Astrocyte of the cerebellum (primary cell): ENCODE data around the gene PIR.

Source experiments
- DNase-seq: peaks from one replicate; pipeline ENCODE4 v3.0.0-alpha.2; 2011; ENCODE audit warnings: low read depth
- H3K4me3 ChIP-seq: 2 replicates; pipeline ENCODE4 v1.5.1; 2011; ENCODE audit warnings: mild to moderate bottlenecking, low read depth, low read length, moderate library complexity
- CTCF ChIP-seq: IDR thresholded peaks from 2 replicates; pipeline ENCODE4 v1.5.1; 2012; ENCODE audit warnings: low read length, low read depth, moderate library complexity, mild to moderate bottlenecking; ENCODE audit errors: missing control alignments
- in situ Hi-C: cut with HindIII; loops from 2 replicates; pipeline ENCODE4 v1.10.0; 2017; ENCODE audit warnings: low sequenced_read_pairs

Gene PIR

GRCh38 chrX:15343075-15343476, 150.1 kb downstream of the PIR start:
- in situ Hi-C loops: no loop called here
- no peak for TF ChIP-seq CTCF
- no peak overlapping the region for H3K4me3 ChIP-seq
- DNase-seq: no peak

- TF ChIP-seq CTCF: no peak
- no peak overlapping the region for H3K4me3 ChIP-seq
- DNase-seq: no peak
- in situ Hi-C loops: no loop called here
These were observed 152.3 kb downstream of the PIR start for GRCh38 chrX:15340867-15341266.

- TF ChIP-seq CTCF: no peak
- in situ Hi-C loops: no loop called here
- peak overlapping the region; percentile 76 for H3K4me3 ChIP-seq
- DNase-seq: peak; percentile 2
These were observed 157.1 kb downstream of the PIR start for GRCh38 chrX:15336023-15336413.

- DNase-seq: peak; percentile 90
- H3K4me3 ChIP-seq: peak within 1 kb of the TSS; percentile 76
- in situ Hi-C loops: no loop called here
- no peak for TF ChIP-seq CTCF
These were observed 157.8 kb downstream of the PIR start, which contains the start of gene PIGA for GRCh38 chrX:15335135-15336022. TSS of gene PIGA (minus strand) at chrX:15335523. CDS start at chrX:15331930, 3,593 bp downstream.
